ENCODE data around the gene CLUH.

The CLUH gene

GRCh38 chr17:2694381-2695242, 17.0 kb downstream of the CLUH start:
- Histone ChIP-seq H3K27ac (ENCODE audit: low read depth, low read length) (no peak overlapping the region), H3K9ac (ENCODE audit: low read length in 5 of 5) (no peak overlapping the region), H3K9me3 (ENCODE audit: control insufficient read depth in 5 of 5, low read length in 5 of 5) (no peaks in the 10 kb centered on the region), H3K4me1 (ENCODE audit: control insufficient read depth in 5 of 5, insufficient read depth in 5 of 5, low read length in 5 of 5) (no peaks in the 10 kb centered on the region), H3K36me3 (ENCODE audit: control insufficient read depth in 5 of 5, insufficient read depth in 5 of 5, low read length in 5 of 5) (peaks cover 0 to 85% (median 83%) of the 10 kb centered on the region in 5 donors), H3K27me3 (ENCODE audit: control insufficient read depth in 5 of 5, insufficient read depth in 4 of 5, low read length in 5 of 5) (no peaks in the 10 kb centered on the region), H3K4me3 (ENCODE audit: low read depth in 1 of 5, low read length in 5 of 5) (no peak overlapping the region)

GRCh38 chr17:2693561-2694380, 17.8 kb downstream of the CLUH start:
- H3K36me3 ChIP-seq (ENCODE audit: control insufficient read depth in 5 of 5, insufficient read depth in 5 of 5, low read length in 5 of 5) = peaks cover 0 to 84% (median 79%) of the 10 kb centered on the region in 5 donors
- H3K9ac ChIP-seq (ENCODE audit: low read length in 5 of 5) = no peak overlapping the region
- H3K9me3 ChIP-seq (ENCODE audit: control insufficient read depth in 5 of 5, low read length in 5 of 5) = no peaks in the 10 kb centered on the region
- H3K4me3 ChIP-seq (ENCODE audit: low read depth in 1 of 5, low read length in 5 of 5) = no peak overlapping the region
- no peaks in the 10 kb centered on the region for H3K27me3 ChIP-seq (ENCODE audit: control insufficient read depth in 5 of 5, insufficient read depth in 4 of 5, low read length in 5 of 5)
- peaks cover 0 to 8% (median 0%) of the 10 kb centered on the region in 5 donors for H3K4me1 ChIP-seq (ENCODE audit: control insufficient read depth in 5 of 5, insufficient read depth in 5 of 5, low read length in 5 of 5)
- no peak overlapping the region for H3K27ac ChIP-seq (ENCODE audit: low read depth, low read length)

GRCh38 chr17:2692781-2693135, 18.8 kb downstream of the CLUH start:
- Histone ChIP-seq H3K4me1 (ENCODE audit: control insufficient read depth in 5 of 5, insufficient read depth in 5 of 5, low read length in 5 of 5) (peaks cover 0 to 14% (median 0%) of the 10 kb centered on the region in 5 donors), H3K27me3 (ENCODE audit: control insufficient read depth in 5 of 5, insufficient read depth in 4 of 5, low read length in 5 of 5) (no peaks in the 10 kb centered on the region), H3K9me3 (ENCODE audit: control insufficient read depth in 5 of 5, low read length in 5 of 5) (no peaks in the 10 kb centered on the region), H3K27ac (ENCODE audit: low read depth, low read length) (no peak overlapping the region), H3K9ac (ENCODE audit: low read length in 5 of 5) (no peak overlapping the region), H3K4me3 (ENCODE audit: low read depth in 1 of 5, low read length in 5 of 5) (no peak overlapping the region), H3K36me3 (ENCODE audit: control insufficient read depth in 5 of 5, insufficient read depth in 5 of 5, low read length in 5 of 5) (peaks cover 0 to 77% (median 70%) of the 10 kb centered on the region in 5 donors)

- H3K9ac ChIP-seq (ENCODE audit: low read length in 5 of 5) = no peak overlapping the region
- no peaks in the 10 kb centered on the region for H3K9me3 ChIP-seq (ENCODE audit: control insufficient read depth in 5 of 5, low read length in 5 of 5)
- H3K27me3 ChIP-seq (ENCODE audit: control insufficient read depth in 5 of 5, insufficient read depth in 4 of 5, low read length in 5 of 5) = no peaks in the 10 kb centered on the region
- no peak overlapping the region for H3K27ac ChIP-seq (ENCODE audit: low read depth, low read length)
- H3K36me3 ChIP-seq (ENCODE audit: control insufficient read depth in 5 of 5, insufficient read depth in 5 of 5, low read length in 5 of 5) = peaks cover 0 to 72% (median 64%) of the 10 kb centered on the region in 5 donors
- peaks cover 0 to 20% (median under 1%) of the 10 kb centered on the region in 5 donors for H3K4me1 ChIP-seq (ENCODE audit: control insufficient read depth in 5 of 5, insufficient read depth in 5 of 5, low read length in 5 of 5)
- no peak overlapping the region for H3K4me3 ChIP-seq (ENCODE audit: low read depth in 1 of 5, low read length in 5 of 5)
Measured at GRCh38 chr17:2691965-2692780, 19.4 kb downstream of the CLUH start.

GRCh38 chr17:2691069-2691871, 20.3 kb downstream of the CLUH start:
- peaks cover 0 to 64% (median 57%) of the 10 kb centered on the region in 5 donors for H3K36me3 ChIP-seq (ENCODE audit: control insufficient read depth in 5 of 5, insufficient read depth in 5 of 5, low read length in 5 of 5)
- no peak overlapping the region for H3K4me3 ChIP-seq (ENCODE audit: low read depth in 1 of 5, low read length in 5 of 5)
- no peaks in the 10 kb centered on the region for H3K9me3 ChIP-seq (ENCODE audit: control insufficient read depth in 5 of 5, low read length in 5 of 5)
- H3K4me1 ChIP-seq (ENCODE audit: control insufficient read depth in 5 of 5, insufficient read depth in 5 of 5, low read length in 5 of 5) = peaks cover 2 to 26% (median 8%) of the 10 kb centered on the region in 5 donors
- H3K27me3 ChIP-seq (ENCODE audit: control insufficient read depth in 5 of 5, insufficient read depth in 4 of 5, low read length in 5 of 5) = no peaks in the 10 kb centered on the region
- H3K27ac ChIP-seq (ENCODE audit: low read depth, low read length) = no peak overlapping the region
- H3K9ac ChIP-seq (ENCODE audit: low read length in 5 of 5) = no peak overlapping the region

- Histone ChIP-seq H3K9ac (ENCODE audit: low read length in 5 of 5) (no peak overlapping the region), H3K27me3 (ENCODE audit: control insufficient read depth in 5 of 5, insufficient read depth in 4 of 5, low read length in 5 of 5) (no peaks in the 10 kb centered on the region), H3K36me3 (ENCODE audit: control insufficient read depth in 5 of 5, insufficient read depth in 5 of 5, low read length in 5 of 5) (peaks cover 0 to 56% (median 48%) of the 10 kb centered on the region in 5 donors), H3K27ac (ENCODE audit: low read depth, low read length) (no peak overlapping the region), H3K9me3 (ENCODE audit: control insufficient read depth in 5 of 5, low read length in 5 of 5) (no peaks in the 10 kb centered on the region), H3K4me3 (ENCODE audit: low read depth in 1 of 5, low read length in 5 of 5) (no peak overlapping the region), H3K4me1 (ENCODE audit: control insufficient read depth in 5 of 5, insufficient read depth in 5 of 5, low read length in 5 of 5) (peaks cover 2 to 29% (median 11%) of the 10 kb centered on the region in 5 donors)
Measured at GRCh38 chr17:2690165-2691068, 21.1 kb downstream of the CLUH start.

- Histone ChIP-seq H3K9me3 (ENCODE audit: control insufficient read depth in 5 of 5, low read length in 5 of 5) (no peaks in the 10 kb centered on the region), H3K4me3 (ENCODE audit: low read depth in 1 of 5, low read length in 5 of 5) (no peak overlapping the region), H3K9ac (ENCODE audit: low read length in 5 of 5) (no peak overlapping the region), H3K27me3 (ENCODE audit: control insufficient read depth in 5 of 5, insufficient read depth in 4 of 5, low read length in 5 of 5) (no peaks in the 10 kb centered on the region), H3K27ac (ENCODE audit: low read depth, low read length) (no peak overlapping the region), H3K36me3 (ENCODE audit: control insufficient read depth in 5 of 5, insufficient read depth in 5 of 5, low read length in 5 of 5) (peaks cover 0 to 55% (median 41%) of the 10 kb centered on the region in 5 donors), H3K4me1 (ENCODE audit: control insufficient read depth in 5 of 5, insufficient read depth in 5 of 5, low read length in 5 of 5) (peaks cover 2 to 29% (median 11%) of the 10 kb centered on the region in 5 donors)
Measured at GRCh38 chr17:2689411-2690164, 22.0 kb downstream of the CLUH start.
